Measurements from ENCODE around the gene VPS4B.

The VPS4B gene

DNA sequence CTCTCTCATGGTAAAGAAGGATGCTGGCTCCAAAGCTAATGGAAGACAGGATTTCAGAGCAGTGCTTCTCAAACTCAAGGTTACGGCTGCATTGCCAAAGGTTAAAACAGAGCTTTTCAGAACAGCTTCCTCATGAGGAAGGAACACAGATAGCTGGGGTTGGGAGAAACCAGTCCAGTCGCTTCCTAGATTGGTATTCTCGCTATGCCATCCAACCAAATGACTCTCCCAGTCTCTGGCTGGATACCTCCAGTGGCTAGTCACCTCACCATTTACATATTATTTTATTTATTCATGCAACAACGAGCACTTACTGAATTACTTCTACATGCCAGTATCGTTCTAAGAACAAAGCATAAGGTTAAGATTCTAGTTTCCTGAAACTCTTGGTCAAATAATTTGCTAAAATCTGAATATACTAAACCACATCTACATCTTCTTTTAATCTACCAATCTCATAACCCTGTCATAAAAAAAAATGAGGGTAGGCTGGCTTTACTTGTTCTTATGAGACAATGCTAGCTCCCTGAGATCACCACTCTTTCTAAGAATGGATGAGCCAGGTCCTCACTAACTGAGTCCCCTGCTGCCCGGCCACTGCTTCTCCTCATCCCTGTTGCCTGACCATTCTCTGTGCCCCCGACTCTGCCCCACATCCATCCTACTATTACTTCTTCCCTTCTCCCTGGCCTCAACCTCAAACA, 75.6 kb downstream of the VPS4B start:
- Histone ChIP-seq H3K27ac (replicated peaks) (no peak overlapping the region), H3K27me3 (ENCODE audit: insufficient read depth, poor library complexity, severe bottlenecking) (no peaks in the 10 kb centered on the region), H3K4me3 (replicated peaks; ENCODE audit: insufficient read depth, low read length) (no peak overlapping the region)
- TF ChIP-seq CTCF (IDR thresholded peaks at IDR 0.05; ENCODE audit: insufficient read depth, low read length), result no peak
- no peak for TF ChIP-seq POLR2AphosphoS5 (IDR thresholded peaks at IDR 0.05; ENCODE audit: low read depth)
- no peak for TF ChIP-seq REST (IDR thresholded peaks at IDR 0.05; ENCODE audit: insufficient replicate concordance, low read depth)
- TF ChIP-seq GABPA (IDR thresholded peaks at IDR 0.05; ENCODE audit: low read depth), result no peak
- TF ChIP-seq SPI1 (IDR thresholded peaks at IDR 0.05; ENCODE audit: borderline replicate concordance, low read depth), result no peak
- DNase-seq (ENCODE audit: low read depth in 1 of 2, low spot score in 1 of 2), result no peak

DNA sequence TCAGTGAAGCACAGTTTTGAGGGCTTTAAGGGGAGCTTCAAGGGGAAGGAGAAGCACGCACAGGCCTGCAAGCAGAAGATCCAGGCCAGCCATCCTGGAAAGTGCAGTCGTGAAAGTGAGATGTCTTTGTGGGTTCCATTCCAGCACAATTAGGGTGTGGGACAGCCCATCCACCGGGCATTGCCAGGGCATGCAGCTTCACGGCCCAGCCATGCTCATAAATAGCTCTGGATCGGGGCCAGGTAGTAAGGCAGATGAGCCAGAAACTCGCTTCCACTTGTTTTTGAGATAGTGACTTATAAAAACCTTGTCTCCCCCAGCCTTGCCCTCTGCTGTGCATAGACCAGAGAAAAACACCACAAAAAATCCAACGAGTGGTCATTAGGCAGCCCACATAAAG, 76.2 kb downstream of the VPS4B start:
- Histone ChIP-seq H3K4me3 (replicated peaks; ENCODE audit: insufficient read depth, low read length) (no peak overlapping the region), H3K27ac (replicated peaks) (no peak overlapping the region)
- no peak for DNase-seq (ENCODE audit: low read depth in 1 of 2, low spot score in 1 of 2)

More for the DNA sequence above, 76.2 kb downstream of the VPS4B start:
- H3K27me3 ChIP-seq (ENCODE audit: insufficient read depth, poor library complexity, severe bottlenecking), result no peaks in the 10 kb centered on the region
- TF ChIP-seq CTCF (IDR thresholded peaks at IDR 0.05; ENCODE audit: insufficient read depth, low read length), result no peak
- TF ChIP-seq REST (IDR thresholded peaks at IDR 0.05; ENCODE audit: insufficient replicate concordance, low read depth), result no peak
- no peak for TF ChIP-seq GABPA (IDR thresholded peaks at IDR 0.05; ENCODE audit: low read depth)
